Neural progenitor cell (in vitro differentiated cells): ENCODE measurements around the gene SIL1.

Source experiments
- EZH2 ChIP-seq: fragments of 200-600 bp; sonication (generic); IDR thresholded peaks from 2 replicates; pipeline ENCODE4 v1.6.1; 2017; ENCODE audit warnings: antibody characterized with exemption, mild to moderate bottlenecking, moderate library complexity
- EZH2phosphoT487 ChIP-seq: fragments of 200-600 bp; sonication (generic); IDR thresholded peaks from 2 replicates; pipeline ENCODE4 v1.6.1; 2017; ENCODE audit warnings: antibody characterized with exemption
- TF ChIP-seq, protein P1 (sequence below): fragments of 200-600 bp; sonication (generic); IDR thresholded peaks from 2 replicates; pipeline ENCODE4 v1.5.1; 2017; ENCODE audit warnings: antibody characterized with exemption, mild to moderate bottlenecking

DNA sequence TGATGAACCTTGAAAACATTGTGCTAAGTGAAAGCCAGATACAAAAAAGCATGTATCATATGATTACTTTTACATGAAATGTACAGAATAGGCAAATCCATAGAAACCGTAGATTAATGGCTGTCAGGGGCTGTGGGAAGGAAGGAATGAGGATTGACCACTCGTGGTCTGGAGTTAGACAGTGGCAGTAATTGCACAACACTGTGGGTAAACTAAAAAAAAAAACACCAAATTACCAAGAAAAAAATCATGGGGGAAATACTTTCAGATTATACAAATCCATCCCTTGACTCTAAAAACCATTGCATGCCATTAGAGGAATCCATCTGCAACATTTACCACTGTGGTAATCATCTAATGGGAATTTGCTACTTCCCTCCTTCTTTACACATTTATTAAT is 140.0 kb downstream of the SIL1 start:
- TF ChIP-seq, protein P1, sequence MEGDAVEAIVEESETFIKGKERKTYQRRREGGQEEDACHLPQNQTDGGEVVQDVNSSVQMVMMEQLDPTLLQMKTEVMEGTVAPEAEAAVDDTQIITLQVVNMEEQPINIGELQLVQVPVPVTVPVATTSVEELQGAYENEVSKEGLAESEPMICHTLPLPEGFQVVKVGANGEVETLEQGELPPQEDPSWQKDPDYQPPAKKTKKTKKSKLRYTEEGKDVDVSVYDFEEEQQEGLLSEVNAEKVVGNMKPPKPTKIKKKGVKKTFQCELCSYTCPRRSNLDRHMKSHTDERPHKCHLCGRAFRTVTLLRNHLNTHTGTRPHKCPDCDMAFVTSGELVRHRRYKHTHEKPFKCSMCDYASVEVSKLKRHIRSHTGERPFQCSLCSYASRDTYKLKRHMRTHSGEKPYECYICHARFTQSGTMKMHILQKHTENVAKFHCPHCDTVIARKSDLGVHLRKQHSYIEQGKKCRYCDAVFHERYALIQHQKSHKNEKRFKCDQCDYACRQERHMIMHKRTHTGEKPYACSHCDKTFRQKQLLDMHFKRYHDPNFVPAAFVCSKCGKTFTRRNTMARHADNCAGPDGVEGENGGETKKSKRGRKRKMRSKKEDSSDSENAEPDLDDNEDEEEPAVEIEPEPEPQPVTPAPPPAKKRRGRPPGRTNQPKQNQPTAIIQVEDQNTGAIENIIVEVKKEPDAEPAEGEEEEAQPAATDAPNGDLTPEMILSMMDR, result no peak
- TF ChIP-seq EZH2 (no peak), EZH2phosphoT487 (no peak)
